ENCODE measurements around the gene TSPAN10.

DNA sequence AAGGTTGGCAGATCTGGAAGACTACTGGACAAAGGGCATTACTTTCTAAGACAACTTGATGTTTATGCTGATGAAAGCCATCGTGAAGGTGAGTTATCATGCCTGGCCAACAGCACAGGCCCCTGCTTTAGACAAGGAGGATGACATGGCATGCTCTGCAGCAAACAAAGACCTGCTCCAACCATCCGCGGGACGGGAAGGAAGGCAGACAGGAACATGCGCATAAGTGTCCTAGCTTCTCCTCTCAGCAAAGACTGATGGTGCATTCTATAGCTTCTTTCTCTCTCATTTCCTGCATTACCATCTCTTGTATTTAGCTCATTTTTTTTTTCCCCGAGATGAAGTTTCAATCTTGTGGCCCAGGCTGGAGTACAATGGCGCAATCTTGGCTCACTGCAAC, 5.5 kb upstream of the TSPAN10 start:
- TF ChIP-seq EZH2phosphoT487 (IDR thresholded peaks at IDR 0.05; ENCODE audit: insufficient read depth, low read depth) (no peak), EZH2 (IDR thresholded peaks at IDR 0.05; ENCODE audit: insufficient read depth, poor library complexity, severe bottlenecking) (no peak)

All from GM23248 (cell line).